Activated CD8-positive, alpha-beta memory T cell treated with anti-CD3 and anti-CD28 coated beads for 48 hours (primary cell): Measurements from ENCODE around the gene UBAC1.
"Not testable (repeated sequence)": the region's sequence is repeated elsewhere in the genome, so short reads cannot be mapped to it uniquely, and the experiment has no call there.

Experiments
- DNase-seq, 3 experiments: peaks; one replicate each; pipeline ENCODE4 v3.0.0-alpha.2; 2020; ENCODE audit warnings: low read depth in 2 of 3, low spot score in 2 of 3

The UBAC1 gene

GRCh38 chr9:135960411-135961276 is 529 bp downstream of the UBAC1 start:
- DNase-seq: no peak

DNA sequence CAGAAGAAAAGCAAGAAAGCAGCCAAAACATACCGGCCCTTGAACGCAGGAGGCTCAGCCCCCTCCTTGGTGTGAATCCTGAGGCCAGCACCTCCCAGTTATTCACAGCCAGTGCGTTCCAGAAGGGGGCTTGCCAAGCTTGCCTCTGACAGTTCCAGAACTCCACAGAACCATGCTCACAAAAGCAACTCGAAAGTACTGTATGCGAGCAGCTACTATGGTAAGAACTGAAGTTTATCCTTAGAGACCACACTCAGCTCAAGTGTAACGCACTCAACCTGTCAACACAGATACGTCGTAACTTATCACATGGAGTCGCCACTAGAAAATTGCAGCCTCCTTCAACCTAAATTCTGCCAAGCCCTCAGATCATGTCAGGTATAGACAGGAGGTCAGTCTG is 1.4 kb downstream of the UBAC1 start:
- no peak for DNase-seq

- no peak for DNase-seq
These were observed 2.7 kb downstream of the UBAC1 start for GRCh38 chr9:135958485-135958884.

GRCh38 chr9:135957431-135957830 is 3.7 kb downstream of the UBAC1 start:
- DNase-seq: no peak

- no peak for DNase-seq
These were observed 4.4 kb downstream of the UBAC1 start for GRCh38 chr9:135956802-135957174.

DNA sequence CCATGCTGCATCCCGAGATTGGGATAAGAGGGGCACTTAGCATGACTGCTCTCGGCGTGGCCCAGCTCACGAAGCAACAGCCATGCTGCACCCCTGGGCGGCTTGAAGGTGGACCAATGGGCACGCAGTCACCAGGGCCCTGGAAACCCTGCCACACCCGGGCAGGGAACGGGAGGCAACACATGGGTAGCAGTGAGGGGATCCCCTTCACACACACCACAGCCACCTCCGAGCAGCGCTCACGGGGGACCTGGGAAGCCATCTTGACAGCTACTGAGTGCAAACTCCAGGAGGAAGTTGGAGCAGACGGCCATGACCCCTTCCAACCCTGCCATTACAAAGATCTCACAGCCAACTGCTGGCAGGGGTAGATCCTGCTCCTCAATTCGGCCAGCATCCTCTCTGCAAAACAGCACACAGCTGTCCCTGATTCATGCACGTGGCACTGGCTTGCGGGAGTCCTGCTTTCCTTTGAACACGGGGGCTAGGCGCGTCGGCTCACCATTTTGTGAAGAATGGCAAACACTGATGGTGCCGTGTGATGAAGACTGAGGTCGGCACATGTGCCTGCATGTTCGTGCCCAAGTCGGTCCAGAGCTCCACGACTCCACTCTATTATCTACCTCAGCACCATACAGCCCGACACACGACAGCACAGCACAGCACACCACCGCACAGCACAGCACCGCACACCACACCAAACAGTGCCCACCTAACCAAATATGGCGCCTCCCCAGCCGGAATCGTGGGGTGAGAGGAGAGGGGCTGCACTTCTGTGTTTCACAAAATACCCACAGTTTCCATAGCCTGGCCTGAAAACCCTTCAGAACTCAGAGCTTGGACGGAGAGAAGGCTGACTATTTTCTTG is 5.0 kb downstream of the UBAC1 start:
- no peak for DNase-seq

GRCh38 chr9:135952664-135953206 is 8.4 kb downstream of the UBAC1 start:
- DNase-seq: no peak

- DNase-seq: no peak
These were observed 9.1 kb downstream of the UBAC1 start for GRCh38 chr9:135951889-135952663.

DNA sequence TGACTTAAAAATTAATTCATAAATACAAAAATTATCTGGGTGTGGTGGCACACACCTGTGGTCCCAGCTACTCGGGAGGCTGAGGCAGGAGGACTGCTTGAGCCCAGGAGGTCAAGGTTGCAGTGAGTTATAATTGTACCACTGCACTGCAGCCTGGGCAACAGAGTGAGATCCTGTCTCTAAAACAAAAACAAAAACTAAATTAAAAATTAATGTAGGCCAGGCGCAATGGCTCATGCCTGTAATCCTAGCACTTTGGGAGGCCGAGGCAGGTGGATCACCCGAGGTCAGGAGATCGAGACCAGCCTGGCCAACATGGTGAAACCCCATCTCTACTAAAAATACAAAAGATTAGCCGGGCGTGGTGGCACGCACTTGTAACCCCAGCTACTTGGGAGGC is 9.9 kb downstream of the UBAC1 start:
- not testable (repeated sequence) for DNase-seq

DNA sequence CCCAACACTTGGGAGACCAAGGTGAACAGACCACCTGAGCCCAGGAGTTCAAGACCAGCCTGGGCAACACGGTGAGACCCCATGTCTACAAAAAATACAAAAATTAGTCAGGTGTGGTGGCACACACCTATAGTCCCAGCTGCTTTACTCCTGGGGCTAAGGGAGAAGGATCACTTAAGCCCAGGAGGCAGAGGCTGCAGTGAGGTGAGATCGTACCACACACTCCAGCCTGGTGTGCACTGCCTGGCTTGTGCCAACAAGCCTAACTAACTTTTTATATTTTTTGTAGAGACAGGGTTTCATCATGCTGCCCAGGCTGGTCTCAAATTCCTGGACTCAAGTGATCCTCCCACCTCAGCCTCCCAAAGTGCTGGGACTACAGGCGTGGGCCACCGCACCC is 10.3 kb downstream of the UBAC1 start:
- DNase-seq: not testable (repeated sequence)

- DNase-seq: no peak
These were observed 11.0 kb downstream of the UBAC1 start for GRCh38 chr9:135950135-135950682.

DNA sequence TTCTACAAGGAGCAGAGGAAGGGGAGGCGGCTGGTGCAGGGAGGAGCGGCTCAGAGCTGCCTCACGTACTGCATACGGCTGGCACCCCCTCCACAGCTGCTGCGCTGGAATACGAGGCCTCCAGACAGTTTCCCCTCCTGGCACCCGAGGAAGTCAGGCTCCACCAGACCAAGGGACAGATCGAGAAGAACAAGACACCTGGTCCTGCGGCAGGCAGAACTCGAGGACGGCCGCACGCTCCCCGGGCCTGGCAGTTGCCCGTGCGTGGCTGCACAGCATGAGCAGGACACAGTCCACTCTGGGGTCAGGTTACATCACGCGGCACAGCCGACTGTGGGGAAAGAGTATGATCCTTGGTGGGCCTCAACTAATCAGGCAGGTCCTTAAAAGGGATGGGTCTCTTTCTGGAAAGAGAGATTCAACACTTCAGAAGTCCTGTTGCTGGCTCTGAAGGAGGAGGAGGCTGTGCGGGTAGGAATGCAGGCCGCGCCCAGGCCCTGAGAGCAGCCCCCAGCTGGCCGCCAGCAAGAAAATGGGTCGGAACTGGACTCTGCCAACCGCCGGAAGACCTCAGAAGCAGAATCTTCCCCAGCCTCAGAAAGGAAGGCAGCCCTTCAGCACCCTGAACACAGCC is 11.6 kb downstream of the UBAC1 start:
- DNase-seq: no peak

- DNase-seq: no peak
These were observed 12.2 kb downstream of the UBAC1 start for GRCh38 chr9:135948968-135949367.

GRCh38 chr9:135948446-135948845 is 12.7 kb downstream of the UBAC1 start:
- DNase-seq: no peak

DNA sequence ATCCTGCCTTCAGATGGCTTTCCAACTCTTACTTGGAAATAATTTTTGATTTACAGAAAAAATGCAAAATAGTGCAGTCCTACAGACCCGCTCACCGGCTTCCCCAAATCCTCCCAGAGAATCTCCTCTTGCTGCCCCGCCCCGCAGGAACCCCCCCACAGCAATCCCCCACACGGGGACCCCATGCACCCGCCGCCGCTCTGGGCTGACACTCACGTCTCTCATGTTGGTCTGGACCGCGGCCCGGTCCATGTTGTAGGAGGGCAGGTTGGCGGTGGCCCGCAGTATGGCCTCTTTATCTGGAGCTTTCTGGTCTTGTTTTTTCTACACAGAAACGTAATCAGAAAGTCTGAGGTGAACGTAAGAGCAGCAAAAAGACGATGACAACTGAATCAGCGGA is 13.6 kb downstream of the UBAC1 start:
- no peak for DNase-seq

DNA sequence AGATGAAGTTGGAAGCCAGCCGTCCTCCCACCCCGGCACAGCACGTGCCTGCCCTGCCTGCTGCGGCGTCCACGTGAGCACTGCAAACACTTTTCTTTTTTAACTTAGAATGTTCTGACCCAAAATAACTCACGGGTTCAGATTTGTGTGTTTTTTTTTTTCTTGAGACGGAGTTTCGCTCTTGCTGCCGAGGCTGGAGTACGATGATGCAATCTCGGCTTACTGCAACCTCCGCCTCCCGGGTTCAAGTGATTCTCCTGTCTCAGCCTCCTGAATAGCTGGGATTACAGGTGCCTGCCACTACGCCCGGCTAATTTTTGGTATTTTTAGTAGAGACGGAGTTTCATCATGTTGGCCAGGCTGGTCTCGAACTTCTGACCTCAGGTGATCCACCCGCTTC is 14.1 kb downstream of the UBAC1 start:
- DNase-seq: not testable (repeated sequence)

- no peak for DNase-seq
These were observed 14.7 kb downstream of the UBAC1 start for GRCh38 chr9:135946392-135946994.

- no peak for DNase-seq
These were observed 15.2 kb downstream of the UBAC1 start for GRCh38 chr9:135945969-135946368.

- DNase-seq: no peak
These were observed 16.5 kb downstream of the UBAC1 start for GRCh38 chr9:135944444-135945252.
